ENCODE results near the gene GPC5.
"Not testable (repeated sequence)": the region's sequence is repeated elsewhere in the genome, so short reads cannot be mapped to it uniquely, and the experiment has no call there.

GPC5 gene

DNA sequence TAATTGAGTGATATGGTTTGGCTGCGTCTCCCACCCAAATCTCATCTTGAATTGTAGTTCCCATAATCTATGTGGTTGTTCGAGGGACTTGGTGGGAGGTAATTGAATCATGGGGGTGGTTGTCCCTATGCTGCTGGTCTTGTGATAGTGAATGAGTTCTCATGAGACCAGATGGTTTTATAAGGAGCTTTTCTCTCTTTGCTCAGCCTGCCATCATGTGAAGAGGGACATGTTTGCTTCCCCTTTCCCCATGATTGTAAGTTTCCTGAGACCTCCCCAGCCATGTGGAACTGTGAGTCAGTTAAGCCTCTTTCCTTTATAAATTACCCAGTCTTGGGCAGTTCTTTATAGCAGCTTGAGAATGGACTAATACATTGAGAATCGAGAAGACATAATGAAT lies 480.1 kb downstream of the GPC5 start:
- DNase-seq (ENCODE audit: low spot score) = no peak

DNA sequence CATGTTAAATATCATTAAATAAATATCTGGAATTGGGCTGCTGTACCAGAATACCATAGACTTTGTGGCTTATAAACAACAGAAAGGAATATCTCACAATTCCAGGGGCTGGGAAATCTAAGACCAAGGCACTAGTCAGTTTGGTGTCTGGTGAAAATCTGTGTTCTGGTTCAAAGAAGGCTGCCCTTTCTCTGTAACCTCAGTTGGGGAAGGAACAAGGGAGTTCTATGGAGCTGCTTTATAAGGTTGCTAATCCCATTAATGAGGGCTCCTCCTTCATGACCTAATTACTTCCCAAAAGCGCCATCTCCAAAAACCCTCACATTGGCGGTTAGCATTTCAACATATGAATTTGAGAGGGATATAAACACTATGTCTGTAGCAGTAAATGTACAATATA lies 480.9 kb downstream of the GPC5 start:
- no peak for DNase-seq (ENCODE audit: low spot score)

DNA sequence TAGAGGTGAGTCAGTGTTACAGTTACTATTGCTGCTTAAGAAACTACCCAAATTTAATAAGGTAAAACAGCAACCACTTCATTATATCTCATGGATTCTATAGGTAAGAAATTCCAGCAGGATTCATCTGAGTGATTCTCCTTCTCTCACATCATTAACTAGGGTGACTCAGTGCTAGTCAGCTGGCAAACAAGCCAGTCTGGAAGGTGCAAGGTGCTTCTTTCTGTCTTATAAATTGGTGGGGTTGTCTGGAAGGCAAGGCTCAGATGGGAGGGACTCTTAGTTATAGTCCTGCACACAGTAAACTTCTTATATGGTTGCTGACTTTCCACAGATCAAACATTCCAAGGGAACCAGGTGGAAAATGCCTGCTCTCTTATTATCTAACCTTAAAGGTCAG lies 484.5 kb downstream of the GPC5 start:
- no peak for DNase-seq (ENCODE audit: low spot score)

DNA sequence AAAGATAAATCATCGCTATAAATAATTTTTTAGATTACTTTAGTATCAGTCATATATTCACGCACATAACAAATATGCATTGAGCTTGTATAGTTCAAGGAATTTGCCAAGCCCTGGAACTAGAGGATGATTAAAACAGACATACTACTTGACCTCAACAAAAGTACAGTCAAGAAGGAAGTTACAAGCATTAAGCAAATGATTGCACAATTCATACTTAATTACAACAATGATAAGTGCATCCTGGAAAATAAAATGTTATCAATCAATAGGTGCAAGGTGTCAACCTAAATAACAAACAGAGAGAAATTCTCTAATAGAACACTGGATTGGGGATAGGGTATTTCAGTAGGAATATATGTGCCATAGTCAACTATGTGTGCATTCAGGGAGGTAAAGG lies 491.2 kb downstream of the GPC5 start:
- DNase-seq (ENCODE audit: low spot score) = no peak

DNA sequence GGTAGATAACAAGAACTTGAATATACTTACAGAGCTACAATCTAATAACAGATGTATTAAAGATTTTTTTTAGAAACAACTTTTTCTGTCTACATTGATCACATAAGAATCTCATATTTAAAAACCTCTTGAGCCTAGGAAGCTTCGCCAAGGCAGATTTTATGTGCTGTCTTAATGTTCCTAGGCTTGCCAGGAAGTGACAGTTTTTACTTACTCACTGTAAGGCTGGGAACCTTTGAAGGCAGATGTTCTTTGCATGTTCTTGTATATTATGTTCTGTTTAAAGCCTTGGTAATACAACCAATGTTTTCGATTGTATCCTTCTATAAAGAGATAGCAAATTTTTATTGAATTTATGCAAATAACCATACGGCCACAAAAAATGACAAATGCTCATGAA lies 492.7 kb downstream of the GPC5 start:
- no peak for DNase-seq (ENCODE audit: low spot score)

DNA sequence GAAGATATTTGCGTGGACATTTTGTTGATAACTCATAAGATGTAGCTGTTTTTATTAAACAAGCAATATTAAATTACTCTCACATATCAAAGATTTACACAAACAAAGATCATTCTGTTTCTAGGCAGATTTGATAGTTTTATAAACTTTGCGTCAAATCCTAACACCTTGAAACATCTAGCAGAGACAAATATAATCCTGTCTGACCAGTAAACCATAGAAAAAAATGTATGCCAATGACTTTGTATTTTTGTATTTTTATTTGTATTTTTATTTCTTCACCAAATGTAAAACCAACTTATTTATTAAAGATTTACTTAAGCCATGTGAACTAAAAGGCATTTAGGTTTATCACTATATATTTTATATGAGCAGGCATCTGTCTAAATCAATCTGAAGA lies 494.6 kb downstream of the GPC5 start:
- DNase-seq (ENCODE audit: low spot score) = no peak

DNA sequence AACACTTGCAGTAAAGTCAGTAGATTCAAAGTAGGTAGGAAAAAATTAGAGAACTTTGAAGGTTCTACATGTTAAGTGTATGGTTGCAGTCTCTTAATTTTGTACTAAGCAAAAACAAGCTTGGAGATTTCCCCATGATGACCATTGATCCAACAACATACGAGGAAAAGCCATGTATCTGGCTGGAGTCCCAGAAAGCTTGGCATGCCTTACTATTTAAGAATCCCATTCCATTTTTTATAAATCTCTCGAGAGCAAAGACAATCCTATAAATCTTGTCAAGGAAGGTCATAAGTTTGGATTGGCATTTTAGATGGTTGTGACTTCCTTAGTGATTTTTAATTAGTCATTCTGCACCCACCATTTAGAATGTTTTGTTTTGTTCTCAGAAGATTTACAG lies 495.9 kb downstream of the GPC5 start:
- DNase-seq (ENCODE audit: low spot score) = no peak

DNA sequence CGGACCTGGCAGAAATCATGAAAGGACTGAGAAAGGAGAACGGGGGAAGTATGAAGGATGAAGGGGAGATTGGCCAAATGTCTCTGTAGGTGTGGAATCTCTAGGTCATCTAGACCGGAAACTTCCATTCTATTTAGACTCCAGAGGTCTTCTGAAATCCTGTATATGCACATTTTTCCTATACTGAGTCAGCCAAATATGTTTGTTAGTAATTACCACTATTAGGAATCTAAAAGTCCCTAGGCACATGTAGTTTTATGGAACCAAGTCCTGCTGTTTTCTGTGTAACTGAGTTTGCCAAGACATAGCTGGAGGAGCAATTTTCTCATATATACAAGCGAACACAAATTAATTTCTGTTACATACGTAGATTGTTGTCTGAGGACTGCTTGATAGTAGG lies 498.1 kb downstream of the GPC5 start:
- DNase-seq (ENCODE audit: low spot score) = no peak

DNA sequence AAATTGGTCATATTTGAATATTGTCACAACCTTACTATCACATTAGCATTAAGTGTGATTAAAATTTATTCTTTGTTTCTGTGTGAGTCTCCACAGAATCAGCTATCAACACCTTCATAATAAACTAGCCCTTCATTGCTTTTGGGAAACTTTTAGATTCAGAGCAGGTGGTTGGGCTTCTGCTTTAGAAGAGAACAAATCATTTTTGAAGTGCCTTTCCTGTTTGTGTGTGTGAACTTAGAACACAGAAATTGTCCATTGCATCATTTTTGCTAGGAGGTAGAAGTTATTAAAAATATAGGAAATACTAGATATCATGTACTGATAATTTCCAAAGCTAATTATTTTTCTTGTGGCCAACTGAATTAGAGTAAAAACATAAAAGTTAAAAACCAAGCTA lies 500.6 kb downstream of the GPC5 start:
- DNase-seq (ENCODE audit: low spot score) = not testable (repeated sequence)

DNA sequence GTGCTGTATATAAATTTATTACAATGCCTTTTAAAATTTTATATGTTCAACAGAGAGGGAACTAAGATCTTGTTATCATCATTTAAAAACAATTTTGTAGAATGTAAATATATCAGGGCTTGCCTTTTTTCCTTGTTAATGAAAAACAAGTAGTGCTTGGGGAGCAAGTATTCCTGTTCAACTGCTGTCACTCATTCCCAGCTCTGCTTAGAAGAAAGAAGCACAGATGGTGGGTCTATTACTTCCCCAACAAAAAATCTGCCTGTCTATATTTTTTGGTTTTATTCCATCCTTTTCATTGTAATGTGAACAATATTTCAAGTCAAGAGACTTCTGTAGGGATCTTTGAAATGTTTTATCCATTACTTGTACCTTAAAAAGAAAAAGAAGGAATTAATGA lies 503.9 kb downstream of the GPC5 start:
- no peak for DNase-seq (ENCODE audit: low spot score)

DNA sequence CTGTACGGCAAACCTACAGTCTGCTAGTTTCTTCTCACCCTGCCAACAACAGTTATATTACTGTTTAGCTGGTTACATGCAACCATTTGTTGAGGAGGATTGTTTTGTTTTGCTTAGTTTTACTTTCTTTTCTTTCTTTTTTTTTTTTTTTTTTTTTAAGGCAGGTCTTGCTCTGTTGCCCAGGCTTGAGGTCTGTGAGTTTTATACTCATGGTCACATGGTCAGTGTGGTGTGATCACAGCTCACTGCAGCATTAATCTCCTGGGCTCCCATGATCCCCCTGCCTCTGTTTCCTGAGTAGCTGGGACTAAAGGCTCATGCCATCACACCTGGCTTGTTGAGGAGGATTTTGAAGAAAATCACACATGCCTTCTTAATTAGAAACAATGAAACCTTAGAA lies 505.6 kb downstream of the GPC5 start:
- DNase-seq (ENCODE audit: low spot score) = no peak

DNA sequence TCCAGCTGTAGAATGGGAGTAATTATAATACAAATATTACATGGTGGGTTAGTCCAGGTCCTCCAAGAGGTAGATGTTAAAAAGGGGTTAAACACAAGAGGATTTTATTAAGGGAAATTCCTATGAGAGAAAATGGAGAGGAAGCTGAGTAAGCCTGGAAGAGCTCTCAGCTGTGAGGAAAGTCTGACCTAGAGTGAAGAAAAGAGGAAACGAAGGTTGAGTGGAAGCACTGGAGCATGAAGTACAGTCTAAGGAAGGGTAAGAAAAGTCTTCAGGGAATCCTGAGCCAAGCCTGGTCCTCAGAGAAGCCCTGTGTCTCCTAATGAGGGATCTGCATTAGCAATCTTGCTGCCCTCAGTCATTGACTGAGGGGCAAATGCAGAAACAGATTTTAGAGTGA lies 506.2 kb downstream of the GPC5 start:
- no peak for DNase-seq (ENCODE audit: low spot score)

DNA sequence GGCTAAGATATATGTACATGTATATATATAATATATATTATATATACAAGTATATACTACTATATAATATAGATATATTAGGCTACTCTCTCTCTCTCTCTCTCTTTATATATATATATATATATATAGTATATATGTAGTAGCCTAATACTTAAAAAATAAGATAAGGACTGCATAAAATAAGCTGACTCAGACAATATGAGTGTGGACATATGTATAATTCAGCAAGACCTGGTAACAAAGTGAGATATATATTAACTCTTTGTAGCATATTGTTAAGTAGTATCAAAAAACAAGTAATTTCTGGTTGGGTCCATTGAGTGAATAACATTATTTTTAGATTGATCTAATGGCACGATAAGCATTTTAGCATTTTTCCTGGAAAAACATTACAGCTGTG lies 509.0 kb downstream of the GPC5 start:
- no peak for DNase-seq (ENCODE audit: low spot score)

DNA sequence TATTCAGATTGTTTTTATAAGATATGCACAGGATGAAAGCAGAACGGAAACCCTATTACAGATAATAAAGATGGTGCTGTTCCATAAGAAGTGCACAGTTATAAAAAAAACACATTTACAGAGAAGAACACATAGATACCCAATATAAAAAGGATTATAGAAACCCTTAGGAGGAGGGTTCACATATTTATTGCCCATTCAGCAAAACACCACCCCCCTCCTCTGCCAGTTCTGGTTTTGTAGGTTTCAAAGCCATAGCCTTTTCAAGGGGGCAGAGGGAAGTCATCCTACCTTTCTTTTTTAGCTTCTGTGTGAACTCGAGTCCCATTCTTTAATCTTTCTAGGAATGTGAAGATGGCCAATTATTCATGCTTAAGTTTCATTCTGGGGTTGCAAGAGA lies 511.2 kb downstream of the GPC5 start:
- DNase-seq (ENCODE audit: low spot score) = no peak

DNA sequence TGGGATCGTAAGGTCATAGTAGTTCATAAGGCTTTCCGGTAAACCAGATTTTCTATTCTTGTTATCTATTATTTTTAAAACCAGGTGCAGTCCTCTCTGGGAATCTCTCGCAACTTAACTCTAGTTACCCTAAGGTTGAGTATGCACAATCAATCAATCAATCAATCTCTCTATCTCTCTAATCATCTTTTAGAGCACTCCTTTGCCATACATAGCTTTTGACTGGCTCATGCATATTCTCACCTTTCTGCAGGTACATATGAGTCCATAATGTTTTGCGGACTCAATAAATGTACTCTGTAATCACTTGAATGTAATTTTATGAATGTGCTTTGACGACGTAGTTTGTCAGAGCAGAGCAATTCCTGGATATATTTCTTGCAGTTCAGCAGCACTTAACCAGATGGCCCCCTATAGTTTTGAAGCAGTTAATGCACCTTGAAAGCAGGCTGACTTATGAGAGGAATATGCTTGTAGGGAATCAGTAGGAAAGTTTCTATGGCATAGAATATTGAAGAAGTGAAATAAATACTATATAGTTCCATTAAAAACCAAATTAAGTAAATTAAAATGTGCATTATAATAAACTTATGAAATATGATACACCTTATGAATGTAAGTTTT lies 524.7 kb downstream of the GPC5 start:
- DNase-seq (ENCODE audit: low spot score) = no peak

DNA sequence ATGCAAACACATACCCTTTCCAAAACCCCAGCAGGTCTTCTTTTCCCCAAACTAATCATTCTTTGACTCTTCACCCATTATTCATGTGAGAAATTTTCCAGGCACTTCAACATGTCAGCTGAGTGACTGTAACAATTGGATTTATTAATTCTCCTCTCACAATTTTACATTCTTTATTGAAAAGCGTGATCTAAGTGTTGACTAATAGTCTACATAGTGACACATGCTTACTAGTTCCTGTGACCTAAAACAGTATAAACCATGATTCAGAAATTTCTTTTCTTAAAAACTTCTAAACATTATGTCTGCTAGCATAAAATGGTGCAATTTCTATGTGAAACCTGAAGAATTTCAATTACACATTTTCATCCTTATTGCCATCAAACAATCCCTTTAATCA lies 532.3 kb downstream of the GPC5 start:
- no peak for DNase-seq (ENCODE audit: low spot score)

DNA sequence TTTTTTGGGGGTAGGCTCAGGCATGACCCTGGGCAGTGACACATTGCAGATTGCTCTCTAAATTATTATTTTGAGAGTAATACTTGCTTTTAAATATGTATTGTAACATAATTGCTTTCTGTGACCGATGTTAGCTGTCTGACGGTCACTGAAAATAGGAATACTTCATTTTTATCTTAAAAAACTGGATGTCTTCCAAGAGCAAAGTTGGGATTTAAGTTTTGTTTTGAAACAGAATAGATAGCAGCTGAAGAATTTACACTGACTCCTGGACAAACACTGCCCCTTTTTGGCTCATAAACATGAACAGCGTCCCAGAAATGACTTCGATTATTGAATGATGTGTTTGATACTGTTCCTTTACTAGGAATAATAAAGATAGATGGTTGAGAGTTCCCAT lies 535.9 kb downstream of the GPC5 start:
- no peak for DNase-seq (ENCODE audit: low spot score)

DNA sequence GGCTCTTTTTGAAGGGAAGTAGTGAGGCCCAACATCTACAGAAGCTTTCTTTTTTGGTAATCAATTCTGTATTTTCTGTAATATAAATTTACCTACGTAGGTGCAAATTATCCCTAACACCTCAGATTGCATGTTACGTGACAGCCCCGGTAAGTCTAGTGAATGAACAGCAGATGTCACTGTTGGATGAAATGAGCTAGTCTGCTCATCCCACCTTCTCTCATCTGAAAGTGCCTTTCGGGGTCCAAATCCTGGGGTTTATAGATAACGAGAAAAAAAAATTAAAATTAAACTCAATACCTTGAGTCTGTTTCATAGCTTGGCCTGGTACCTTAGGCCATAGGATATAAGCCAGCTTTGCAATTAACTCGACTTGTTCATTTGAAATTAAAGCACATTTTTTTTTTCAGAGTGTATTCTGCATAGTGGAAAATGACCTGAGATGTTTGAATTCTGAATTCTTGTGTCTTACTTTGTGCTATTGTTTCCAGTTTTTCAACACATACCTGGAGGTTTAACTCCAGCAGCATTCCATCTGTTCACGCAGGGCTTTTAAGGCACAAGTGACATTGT lies 548.2 kb downstream of the GPC5 start:
- DNase-seq (ENCODE audit: low spot score) = no peak

DNA sequence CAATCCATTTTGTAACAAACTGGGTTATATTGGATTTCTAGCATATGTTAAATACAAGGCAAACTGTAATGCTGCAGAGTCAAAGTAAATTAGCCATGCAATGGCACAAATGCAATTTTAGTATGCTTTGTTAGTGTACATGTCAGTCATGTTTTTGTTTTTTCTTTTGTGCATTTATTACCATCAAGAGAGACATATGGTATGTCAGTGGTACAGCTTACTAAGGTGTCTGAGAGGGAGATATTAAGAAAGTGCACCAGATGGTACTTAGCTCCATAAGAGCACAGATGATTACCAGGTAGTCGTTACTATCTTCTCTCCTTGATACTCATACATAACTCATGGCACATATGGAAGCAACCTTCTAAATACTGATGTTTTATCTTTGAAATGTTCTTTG lies 550.3 kb downstream of the GPC5 start:
- DNase-seq (ENCODE audit: low spot score) = no peak

DNA sequence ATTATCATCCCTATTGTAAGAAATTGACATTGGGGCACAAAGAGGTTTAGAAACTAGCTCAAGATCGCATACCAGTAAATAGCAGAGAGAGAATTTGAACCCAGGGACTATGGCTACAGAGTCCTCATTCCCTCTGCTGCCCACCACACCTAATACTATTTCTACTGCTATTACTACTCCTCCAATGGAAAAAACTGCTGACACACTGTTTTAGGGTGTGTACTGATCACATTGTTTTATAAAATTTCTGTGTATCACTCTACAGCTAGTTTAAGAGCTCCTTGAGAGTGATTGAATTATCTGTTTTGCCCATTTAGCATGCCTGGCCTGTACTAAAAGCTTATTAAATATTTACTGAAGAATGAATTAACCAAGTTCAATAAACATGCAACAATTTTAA lies 552.4 kb downstream of the GPC5 start:
- no peak for DNase-seq (ENCODE audit: low spot score)

DNA sequence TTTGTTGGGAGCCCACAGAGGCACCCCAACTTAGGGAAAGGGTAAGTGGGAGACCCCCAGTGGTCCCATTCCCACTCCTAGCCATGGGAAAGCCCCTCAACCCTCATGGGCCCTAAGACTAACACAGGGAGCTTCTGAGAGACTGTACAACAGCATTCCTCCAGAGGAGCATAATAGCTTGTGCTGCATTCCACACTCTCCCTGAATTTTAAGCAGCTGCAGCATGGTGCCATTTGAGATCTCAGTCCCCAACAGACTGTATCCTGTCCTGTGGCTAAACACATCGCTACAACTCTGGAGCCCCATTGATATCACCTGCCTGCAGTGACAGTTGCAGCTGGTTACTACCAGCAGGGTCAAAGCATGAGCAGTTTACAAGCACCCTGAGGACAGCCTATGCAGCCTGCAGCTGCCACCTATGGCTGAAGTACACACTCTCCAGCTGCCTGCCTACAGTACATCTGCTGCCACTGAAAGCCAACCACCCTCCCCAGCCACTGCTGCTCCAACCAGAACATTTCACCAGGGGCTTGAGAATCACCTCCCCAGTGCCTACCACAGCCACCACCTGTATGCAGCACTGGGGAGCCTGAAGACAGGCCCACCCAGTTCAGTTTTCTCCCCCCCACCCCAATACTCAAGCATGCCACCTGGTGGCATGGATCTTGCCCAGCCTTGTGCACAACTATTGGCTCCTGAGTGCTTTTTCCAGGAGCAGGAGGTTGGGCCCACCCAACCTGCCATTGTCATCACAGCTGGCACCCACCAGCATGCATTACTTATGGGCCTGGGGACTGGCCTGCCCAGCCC lies 557.3 kb downstream of the GPC5 start:
- no peak for DNase-seq (ENCODE audit: low spot score)

DNA sequence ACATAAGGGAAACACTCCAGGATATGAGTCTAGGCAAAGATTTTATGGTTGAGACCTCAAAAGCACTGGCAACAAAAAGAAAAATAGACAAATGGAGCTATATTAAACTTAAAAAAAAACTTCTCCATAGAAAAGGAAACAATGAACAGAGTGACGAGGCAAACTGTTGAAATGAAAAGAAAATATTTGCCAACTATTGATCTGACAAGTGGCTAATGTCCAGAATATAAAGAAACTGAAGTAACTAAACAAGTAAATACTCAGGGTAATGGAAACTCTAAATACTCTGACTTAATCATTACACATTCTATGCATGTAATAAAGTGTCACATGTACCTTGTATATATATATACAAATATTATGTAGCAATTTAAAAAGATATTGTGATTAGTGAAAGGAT lies 562.5 kb downstream of the GPC5 start:
- DNase-seq (ENCODE audit: low spot score) = no peak

DNA sequence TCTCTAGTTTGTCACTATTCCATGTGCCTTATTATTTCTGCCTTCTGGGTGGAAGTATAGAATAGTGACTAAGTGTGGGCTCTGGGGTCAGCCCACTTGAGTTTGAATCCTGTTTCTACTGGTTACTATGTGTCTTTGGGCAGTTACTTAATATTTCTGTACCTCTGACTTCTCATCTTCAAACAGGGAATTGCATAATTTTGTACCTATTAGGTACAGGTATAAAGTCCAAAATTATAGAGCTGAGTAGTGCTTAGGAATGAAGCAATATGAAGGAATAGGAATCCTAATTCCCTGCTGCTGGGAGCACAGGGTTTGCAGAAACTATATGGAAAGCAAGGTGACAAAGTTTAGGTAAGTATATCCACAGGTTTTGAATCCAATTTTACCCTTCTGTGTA lies 564.5 kb downstream of the GPC5 start:
- DNase-seq (ENCODE audit: low spot score) = no peak

DNA sequence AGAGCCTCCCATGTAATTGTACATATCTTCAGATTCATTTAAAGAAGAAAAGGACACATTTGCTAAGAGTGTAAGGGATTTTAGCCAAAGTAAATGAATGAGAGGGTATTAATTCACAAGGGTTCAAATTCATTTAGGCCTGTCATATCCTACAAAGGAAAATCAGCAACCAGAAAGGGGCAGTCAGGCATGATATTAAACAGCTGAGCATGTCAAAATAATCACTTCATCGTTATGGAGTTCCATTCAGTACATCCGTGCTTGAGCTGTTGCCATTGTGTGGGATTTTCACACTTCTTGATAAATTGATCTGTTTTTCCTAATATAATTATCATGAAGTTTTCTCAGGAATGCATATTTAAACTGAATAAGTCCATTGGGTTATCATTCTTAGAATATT lies 567.1 kb downstream of the GPC5 start:
- DNase-seq (ENCODE audit: low spot score) = no peak

All from germinal center (tissue), 1 donor.